Natural killer cell treated with Interleukin-12 subunit alpha and Interleukin-12 subunit beta and Interleukin-15 and Interleukin-18, amount 100 ng/mL, for 72 hours (primary cell): ENCODE data around the gene LMTK2. TPM values are rescaled to one million over a fixed set of nuclear protein-coding genes. Genes with fewer than 3 reads are reported as not detected.

ENCODE experiments used
- ATAC-seq, 2 donors: fragments of 150-1000 bp; cut with Tn5 transposase in 1 of 2; sonication (Bioruptor Pico), chemical (Tn5 transposase) in 1 of 2; 2 replicates each; pipeline ENCODE4 v1.10.0; 2021
- DNase-seq: peaks from one replicate; pipeline ENCODE4 v3.0.0; 2022; ENCODE audit warnings: low spot score
- H3K27ac Mint-ChIP-seq, 2 donors: 1 replicate in 1 of 2; 2 replicates in 1 of 2; pipeline ENCODE4 v1.8.0; 2022; ENCODE audit warnings: mixed read lengths in 2 of 2, mild to moderate bottlenecking in 1 of 2, moderate library complexity in 1 of 2
- H3K27me3 Mint-ChIP-seq, 2 donors: 1 replicate in 1 of 2; 2 replicates in 1 of 2; pipeline ENCODE4 v1.8.0; 2022; ENCODE audit warnings: mixed read lengths in 2 of 2
- H3K36me3 Mint-ChIP-seq: one replicate; pipeline ENCODE4 v1.8.0; 2022; ENCODE audit warnings: mixed read lengths
- H3K4me1 Mint-ChIP-seq, 2 donors: 1 replicate in 1 of 2; 2 replicates in 1 of 2; pipeline ENCODE4 v1.8.0; 2022; ENCODE audit warnings: low read depth in 2 of 2, mixed read lengths in 2 of 2, mild to moderate bottlenecking in 1 of 2
- H3K4me3 Mint-ChIP-seq: one replicate; pipeline ENCODE4 v1.8.0; 2022; ENCODE audit warnings: mixed read lengths
- H3K9me3 Mint-ChIP-seq: 2 replicates; pipeline ENCODE4 v1.8.0; 2022; ENCODE audit warnings: mixed read lengths
- total RNA-seq, 2 donors: library from RNA; stranded (reverse); gene quantifications; one replicate each; pipeline ENCODE4 v1.2.3, GENCODE V29; 2022

LMTK2 gene
- total RNA-seq, 2 donors from 2014 or later = 26.7 to 31.0 TPM

DNA sequence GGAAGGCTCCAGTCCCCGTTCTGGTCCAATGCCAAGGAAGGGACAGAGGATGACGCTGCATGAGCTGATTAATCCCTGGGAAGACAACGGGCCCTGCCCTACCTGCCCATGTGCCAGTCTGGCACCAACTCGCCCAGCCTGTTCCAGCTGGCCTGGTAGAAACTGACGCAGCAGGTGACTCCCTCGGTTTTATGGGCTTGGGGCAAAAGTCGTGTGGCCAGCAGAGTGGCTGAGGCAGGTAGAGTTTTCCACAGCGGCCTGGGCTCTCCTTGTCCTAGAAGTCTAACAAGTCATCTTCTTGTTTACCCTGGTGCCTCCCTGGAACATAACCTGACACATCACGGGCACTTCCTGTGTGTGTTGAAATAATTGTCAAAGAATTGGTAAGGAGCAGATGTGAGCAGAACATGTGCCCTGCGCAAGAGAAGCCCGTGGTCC lies 20.4 kb upstream of the LMTK2 start:
- no peak for ATAC-seq
- no peaks in the 10 kb centered on the region for H3K36me3 Mint-ChIP-seq
- H3K27ac Mint-ChIP-seq = no peak overlapping the region
- no peak for DNase-seq
- no peak overlapping the region for H3K4me3 Mint-ChIP-seq
- no peaks in the 10 kb centered on the region for H3K9me3 Mint-ChIP-seq
- no peaks in the 10 kb centered on the region for H3K4me1 Mint-ChIP-seq
- H3K27me3 Mint-ChIP-seq = peaks cover 5% of the 10 kb centered on the region in 2 donors

GRCh38 chr7:98088109-98088508 lies 18.6 kb upstream of the LMTK2 start:
- H3K36me3 Mint-ChIP-seq = no peaks in the 10 kb centered on the region
- ATAC-seq = no peak
- no peak overlapping the region for H3K27ac Mint-ChIP-seq
- peaks cover 7 to 8% of the 10 kb centered on the region in 2 donors for H3K27me3 Mint-ChIP-seq
- H3K4me1 Mint-ChIP-seq = no peaks in the 10 kb centered on the region
- DNase-seq = no peak
- no peaks in the 10 kb centered on the region for H3K9me3 Mint-ChIP-seq
- H3K4me3 Mint-ChIP-seq = no peak overlapping the region

- DNase-seq = no peak
- no peak overlapping the region for H3K4me3 Mint-ChIP-seq
- H3K36me3 Mint-ChIP-seq = no peaks in the 10 kb centered on the region
- no peak for ATAC-seq
- no peaks in the 10 kb centered on the region for H3K9me3 Mint-ChIP-seq
- H3K27me3 Mint-ChIP-seq = peaks cover 15 to 20% of the 10 kb centered on the region in 2 donors
- no peaks in the 10 kb centered on the region for H3K4me1 Mint-ChIP-seq
- H3K27ac Mint-ChIP-seq = no peak overlapping the region
Observed at GRCh38 chr7:98090116-98090515, 16.5 kb upstream of the LMTK2 start.

DNA sequence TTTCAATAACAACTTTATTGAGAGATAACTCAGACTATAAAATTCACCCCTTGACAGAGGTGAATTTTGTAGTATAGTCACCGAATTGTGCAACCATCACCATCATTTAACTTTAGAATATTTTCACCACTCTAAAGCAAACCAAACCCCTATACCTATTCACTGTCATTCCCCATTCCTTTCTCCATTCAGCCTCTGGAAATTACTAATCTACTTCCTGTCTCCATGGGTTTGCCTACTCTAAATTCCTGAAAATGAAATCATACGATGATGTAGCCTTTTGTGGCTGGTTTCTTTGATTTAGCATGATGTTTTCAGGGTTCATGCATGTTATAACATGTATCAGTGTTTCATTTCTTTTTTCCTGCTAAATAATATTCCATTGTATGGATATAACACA lies 15.6 kb upstream of the LMTK2 start:
- ATAC-seq (no peak), DNase-seq (no peak)
- Mint-ChIP-seq H3K27ac (no peak overlapping the region), H3K9me3 (no peaks in the 10 kb centered on the region), H3K36me3 (no peaks in the 10 kb centered on the region), H3K27me3 (peaks cover 21 to 29% of the 10 kb centered on the region in 2 donors), H3K4me3 (no peak overlapping the region), H3K4me1 (no peaks in the 10 kb centered on the region)

- Mint-ChIP-seq H3K4me1 (no peaks in the 10 kb centered on the region), H3K27ac (no peak overlapping the region), H3K36me3 (no peaks in the 10 kb centered on the region), H3K27me3 (peaks cover 21 to 34% of the 10 kb centered on the region in 2 donors), H3K9me3 (no peaks in the 10 kb centered on the region), H3K4me3 (no peak overlapping the region)
- ATAC-seq = no peak
- no peak for DNase-seq
Observed at GRCh38 chr7:98091523-98091922, 15.1 kb upstream of the LMTK2 start.

DNA sequence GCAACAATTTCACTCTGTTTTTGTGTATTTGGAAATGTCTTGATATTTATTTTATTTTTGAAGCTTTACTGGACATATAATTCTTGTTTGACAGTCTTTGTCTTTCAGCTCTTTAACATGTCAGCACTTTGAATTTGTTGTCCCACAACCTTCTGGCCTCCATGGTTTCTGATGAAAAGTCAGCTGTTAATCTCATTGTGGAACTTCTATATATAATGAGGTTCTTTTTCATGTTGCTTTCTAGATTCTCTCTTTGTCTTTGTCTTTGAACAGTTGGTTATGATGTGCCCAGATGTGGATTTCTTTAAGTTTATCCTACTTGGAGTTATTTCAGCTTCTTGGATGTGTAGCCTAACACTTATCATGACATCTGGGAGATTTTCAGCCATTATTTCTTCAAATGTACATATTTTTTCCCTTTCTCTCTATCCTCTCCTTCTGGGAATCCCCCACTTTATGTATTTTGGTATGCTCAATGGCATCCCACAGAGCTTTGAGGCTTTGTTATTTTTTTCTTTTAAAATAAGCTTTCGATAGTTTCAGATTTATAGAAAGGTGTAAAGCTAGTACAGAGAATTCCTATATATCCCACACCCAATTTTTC lies 9.5 kb upstream of the LMTK2 start:
- H3K9me3 Mint-ChIP-seq = peaks cover 11% of the 10 kb centered on the region
- H3K4me3 Mint-ChIP-seq = no peak overlapping the region
- DNase-seq (no peak), ATAC-seq (no peak)
- H3K27me3 Mint-ChIP-seq = peaks cover 31 to 49% of the 10 kb centered on the region in 2 donors
- no peak overlapping the region for H3K27ac Mint-ChIP-seq
- H3K36me3 Mint-ChIP-seq = peaks cover 34% of the 10 kb centered on the region
- no peaks in the 10 kb centered on the region for H3K4me1 Mint-ChIP-seq

GRCh38 chr7:98100088-98100487 lies 6.6 kb upstream of the LMTK2 start:
- DNase-seq (no peak), ATAC-seq (no peak)
- no peak overlapping the region for H3K27ac Mint-ChIP-seq
- H3K27me3 Mint-ChIP-seq = peaks cover 23 to 37% of the 10 kb centered on the region in 2 donors
- H3K4me3 Mint-ChIP-seq = no peak overlapping the region
- peaks cover 11% of the 10 kb centered on the region for H3K9me3 Mint-ChIP-seq
- no peaks in the 10 kb centered on the region for H3K4me1 Mint-ChIP-seq
- H3K36me3 Mint-ChIP-seq = peaks cover 35% of the 10 kb centered on the region

GRCh38 chr7:98102170-98102569 lies 4.5 kb upstream of the LMTK2 start:
- Mint-ChIP-seq H3K4me3 (no peak overlapping the region), H3K27ac (no peak overlapping the region), H3K4me1 (peaks cover 5 to 6% of the 10 kb centered on the region in 2 donors), H3K9me3 (peaks cover 7% of the 10 kb centered on the region), H3K27me3 (peaks cover 15 to 16% of the 10 kb centered on the region in 2 donors), H3K36me3 (peaks cover 29% of the 10 kb centered on the region)
- no peak for ATAC-seq
- no peak for DNase-seq

DNA sequence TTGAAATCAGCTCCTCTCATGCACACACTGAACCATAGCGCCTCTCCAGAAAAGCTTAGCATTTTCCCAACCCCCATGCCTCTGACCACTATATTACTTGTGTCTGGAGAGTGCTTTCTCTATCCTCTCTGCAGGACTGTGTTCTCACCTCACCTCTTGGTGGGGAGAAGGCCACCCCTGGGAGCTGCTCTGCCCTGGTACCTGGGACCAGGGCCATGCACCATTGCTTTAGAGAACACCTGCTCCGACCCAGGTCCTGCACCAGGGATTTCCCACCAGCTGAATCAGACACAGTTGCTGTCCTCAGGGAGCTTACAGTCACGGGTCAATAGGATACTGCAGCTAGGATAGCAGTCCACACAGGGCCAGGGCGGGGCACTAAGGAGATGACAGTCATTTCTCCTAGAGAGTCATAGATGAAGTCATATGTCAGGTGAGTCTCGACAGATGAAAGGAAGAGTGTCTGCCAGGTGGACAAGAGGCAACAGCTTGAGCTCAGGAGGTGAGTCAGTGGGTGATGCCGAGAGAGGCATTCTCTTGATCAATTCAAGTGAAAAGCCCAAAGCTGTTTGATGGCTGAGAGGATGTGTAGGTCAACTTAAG lies 619 bp upstream of the LMTK2 start:
- Mint-ChIP-seq H3K4me1 (peaks cover 16 to 18% of the 10 kb centered on the region in 2 donors), H3K27ac (peak overlapping the region in 1 of 2 donors; percentile 76), H3K36me3 (peaks cover 12% of the 10 kb centered on the region), H3K9me3 (no peaks in the 10 kb centered on the region), H3K4me3 (peak overlapping the region; percentile 94), H3K27me3 (peaks cover 0 to 2% of the 10 kb centered on the region in 2 donors)
- no peak for ATAC-seq
- DNase-seq = no peak

DNA sequence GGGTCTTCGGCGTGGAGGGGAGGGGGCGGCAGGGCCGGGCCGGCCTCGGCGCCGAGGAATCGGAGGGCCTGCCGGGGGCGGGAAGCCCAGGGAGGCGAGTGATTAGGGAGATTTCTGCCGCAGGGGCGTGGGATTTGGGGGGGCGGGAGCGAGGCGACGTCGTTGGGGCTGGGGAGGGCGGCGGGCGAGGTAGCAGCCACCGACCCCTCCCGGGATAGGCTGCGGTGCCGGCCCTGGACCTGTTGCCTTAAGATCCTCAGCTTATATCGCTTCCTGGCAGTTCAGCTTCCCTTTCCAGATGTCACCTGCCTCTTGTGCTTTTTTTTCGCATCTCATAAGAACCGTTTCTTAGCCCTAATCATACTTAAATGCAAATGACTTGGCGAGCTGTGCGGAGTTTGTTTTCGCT lies 655 bp downstream of the LMTK2 start:
- Mint-ChIP-seq H3K4me3 (peak overlapping the region; percentile 94), H3K27ac (peak overlapping the region; percentile 72 to 85), H3K36me3 (peaks cover 5% of the 10 kb centered on the region), H3K4me1 (peaks cover 16 to 19% of the 10 kb centered on the region in 2 donors), H3K9me3 (no peaks in the 10 kb centered on the region), H3K27me3 (no peaks in the 10 kb centered on the region)
- no peak for DNase-seq
- ATAC-seq = peak in 1 of 2 donors; percentile 3

DNA sequence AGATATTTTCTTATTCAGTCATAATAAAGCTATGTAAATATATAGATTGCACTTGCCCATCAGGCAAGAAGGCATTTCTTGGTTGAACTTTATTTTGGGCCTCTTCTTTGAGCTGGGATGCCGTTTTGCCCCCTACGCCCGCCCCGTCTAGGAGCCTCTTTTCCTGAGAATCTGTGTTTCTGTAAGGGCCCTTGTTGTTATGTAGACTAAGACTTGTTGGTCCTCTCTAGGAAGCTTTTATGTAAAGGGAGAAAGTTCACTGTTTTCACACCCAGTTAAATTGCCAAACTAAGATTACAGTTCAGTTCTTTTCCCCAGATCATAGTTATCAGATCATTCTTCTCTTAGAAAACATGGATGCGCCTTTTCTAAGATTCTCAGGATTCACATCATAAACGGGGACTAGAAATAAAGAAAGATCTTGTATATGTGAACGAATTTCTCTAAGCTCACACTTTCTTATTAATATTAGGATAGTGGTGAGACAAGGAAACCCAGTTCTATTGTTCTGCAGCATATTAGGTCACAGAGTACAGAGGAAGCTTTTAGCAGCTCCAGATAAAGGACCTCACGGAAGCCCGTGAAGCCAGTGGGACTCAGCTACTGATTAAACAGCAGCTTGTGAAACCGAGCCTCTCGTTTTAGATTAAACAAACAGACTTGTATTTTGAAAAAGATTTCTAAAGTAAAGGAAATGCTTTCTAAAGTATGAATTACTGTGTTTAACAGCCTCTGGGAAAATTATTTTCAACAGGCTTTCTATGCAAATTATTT lies 3.8 kb downstream of the LMTK2 start:
- Mint-ChIP-seq H3K9me3 (peaks cover 2% of the 10 kb centered on the region), H3K4me1 (peaks cover 23 to 33% of the 10 kb centered on the region in 2 donors), H3K27ac (no peak overlapping the region), H3K36me3 (peaks cover 14% of the 10 kb centered on the region), H3K4me3 (no peak overlapping the region), H3K27me3 (no peaks in the 10 kb centered on the region)
- no peak for DNase-seq
- ATAC-seq = no peak

- peaks cover 14% of the 10 kb centered on the region for H3K36me3 Mint-ChIP-seq
- DNase-seq (no peak), ATAC-seq (no peak)
- no peaks in the 10 kb centered on the region for H3K27me3 Mint-ChIP-seq
- H3K4me1 Mint-ChIP-seq = peaks cover 21 to 35% of the 10 kb centered on the region in 2 donors
- no peak overlapping the region for H3K27ac Mint-ChIP-seq
- H3K9me3 Mint-ChIP-seq = peaks cover 2% of the 10 kb centered on the region
- H3K4me3 Mint-ChIP-seq = no peak overlapping the region
Observed at GRCh38 chr7:98112077-98112476, 5.4 kb downstream of the LMTK2 start.

- H3K27ac Mint-ChIP-seq = no peak overlapping the region
- no peak overlapping the region for H3K4me3 Mint-ChIP-seq
- H3K9me3 Mint-ChIP-seq = peaks cover 2% of the 10 kb centered on the region
Observed at GRCh38 chr7:98115746-98116525, 9.3 kb downstream of the LMTK2 start.

More at GRCh38 chr7:98115746-98116525, 9.3 kb downstream of the LMTK2 start:
- Mint-ChIP-seq H3K4me1 (peaks cover 20 to 28% of the 10 kb centered on the region in 2 donors), H3K36me3 (peaks cover 10% of the 10 kb centered on the region), H3K27me3 (no peaks in the 10 kb centered on the region)
- no peak for ATAC-seq
- DNase-seq = no peak
